Limb (tissue), 2 donors: Measurements from ENCODE around the gene ALK.
A peak's percentile ranks its signal among the peaks of the same experiment; 100 is the strongest.

Experiments
- DNase-seq, 2 donors: peaks; one replicate each; pipeline ENCODE4 v3.0.0-alpha.2; 2016; ENCODE audit errors: extremely low spot score in 2 of 2

The ALK gene

GRCh38 chr2:29420464-29420863 is 500.9 kb downstream of the ALK start:
- DNase-seq: no peak

- DNase-seq: no peak
Measured at GRCh38 chr2:29417630-29418029, 503.8 kb downstream of the ALK start.

- DNase-seq: no peak
Measured at GRCh38 chr2:29412197-29412925, 509.0 kb downstream of the ALK start.

GRCh38 chr2:29405707-29406106 is 515.7 kb downstream of the ALK start:
- no peak for DNase-seq

- DNase-seq: no peak
Measured at GRCh38 chr2:29405266-29405665, 516.1 kb downstream of the ALK start.

- DNase-seq: peak in 1 of 2 donors; percentile 43
Measured at GRCh38 chr2:29401994-29402393, 519.4 kb downstream of the ALK start.

- no peak for DNase-seq
Measured at GRCh38 chr2:29400930-29401653, 520.3 kb downstream of the ALK start.

- peak in 1 of 2 donors; percentile 36 for DNase-seq
Measured at GRCh38 chr2:29398384-29399237, 522.8 kb downstream of the ALK start.

GRCh38 chr2:29397713-29398112 is 523.7 kb downstream of the ALK start:
- DNase-seq: no peak

- DNase-seq: no peak
Measured at GRCh38 chr2:29397039-29397438, 524.3 kb downstream of the ALK start.

GRCh38 chr2:29394981-29395350 is 526.4 kb downstream of the ALK start:
- DNase-seq: no peak

GRCh38 chr2:29394311-29394980 is 526.9 kb downstream of the ALK start:
- no peak for DNase-seq

GRCh38 chr2:29393676-29394075 is 527.7 kb downstream of the ALK start:
- no peak for DNase-seq

GRCh38 chr2:29392774-29393173 is 528.6 kb downstream of the ALK start:
- no peak for DNase-seq

GRCh38 chr2:29390136-29390535 is 531.2 kb downstream of the ALK start:
- no peak for DNase-seq

GRCh38 chr2:29389686-29390085 is 531.7 kb downstream of the ALK start:
- no peak for DNase-seq

GRCh38 chr2:29388071-29388470 is 533.3 kb downstream of the ALK start:
- DNase-seq: no peak

- no peak for DNase-seq
Measured at GRCh38 chr2:29382486-29382885, 538.9 kb downstream of the ALK start.

- no peak for DNase-seq
Measured at GRCh38 chr2:29377788-29378187, 543.6 kb downstream of the ALK start.

- DNase-seq: no peak
Measured at GRCh38 chr2:29376541-29376940, 544.8 kb downstream of the ALK start.

GRCh38 chr2:29375843-29376242 is 545.5 kb downstream of the ALK start:
- DNase-seq: no peak

GRCh38 chr2:29374823-29375222 is 546.6 kb downstream of the ALK start:
- DNase-seq: no peak
